GM19099 (cell line): Measurements from ENCODE around the gene PTH2R.

Source experiments
- POLR2A ChIP-seq: IDR thresholded peaks from 3 replicates; pipeline ENCODE4 v1.6.1; 2011; ENCODE audit warnings: low read depth; ENCODE audit not compliant: insufficient read length; ENCODE audit errors: extremely low read depth

The PTH2R gene

GRCh38 chr2:208463721-208464120 lies 57.1 kb downstream of the PTH2R start:
- TF ChIP-seq POLR2A, result no peak

- no peak for TF ChIP-seq POLR2A
Measured at GRCh38 chr2:208464205-208464604, 57.6 kb downstream of the PTH2R start.

- TF ChIP-seq POLR2A, result no peak
Measured at GRCh38 chr2:208466151-208466919, 59.7 kb downstream of the PTH2R start.

GRCh38 chr2:208466920-208467298 lies 60.3 kb downstream of the PTH2R start:
- no peak for TF ChIP-seq POLR2A

GRCh38 chr2:208467564-208467963 lies 61.0 kb downstream of the PTH2R start:
- TF ChIP-seq POLR2A, result no peak

- TF ChIP-seq POLR2A, result no peak
Measured at GRCh38 chr2:208477741-208478140, 71.1 kb downstream of the PTH2R start.

- no peak for TF ChIP-seq POLR2A
Measured at GRCh38 chr2:208479342-208479741, 72.8 kb downstream of the PTH2R start.

- TF ChIP-seq POLR2A, result no peak
Measured at GRCh38 chr2:208485390-208485789, 78.8 kb downstream of the PTH2R start.

- TF ChIP-seq POLR2A, result no peak
Measured at GRCh38 chr2:208488686-208489564, 82.3 kb downstream of the PTH2R start.

GRCh38 chr2:208489687-208490086 lies 83.1 kb downstream of the PTH2R start:
- no peak for TF ChIP-seq POLR2A

- no peak for TF ChIP-seq POLR2A
Measured at GRCh38 chr2:208490492-208490891, 83.9 kb downstream of the PTH2R start.

- TF ChIP-seq POLR2A, result no peak
Measured at GRCh38 chr2:208491641-208492040, 85.0 kb downstream of the PTH2R start.

- TF ChIP-seq POLR2A, result no peak
Measured at GRCh38 chr2:208492069-208492468, 85.5 kb downstream of the PTH2R start.

GRCh38 chr2:208493186-208493585 lies 86.6 kb downstream of the PTH2R start:
- TF ChIP-seq POLR2A, result no peak

- no peak for TF ChIP-seq POLR2A
Measured at GRCh38 chr2:208496129-208496528, 89.5 kb downstream of the PTH2R start.

GRCh38 chr2:208501206-208501605 lies 94.6 kb downstream of the PTH2R start:
- no peak for TF ChIP-seq POLR2A
